ENCODE results near the gene HOXC9.

HOXC9 gene

GRCh38 chr12:54016478-54016964, 16.6 kb downstream of the HOXC9 start:
- DNase-seq: peak; percentile 95

- peak; percentile 67 for DNase-seq
Observed at GRCh38 chr12:54017027-54017788, 17.2 kb downstream of the HOXC9 start.

- DNase-seq: peak; percentile 98
Observed at GRCh38 chr12:54017878-54018467, 18.0 kb downstream of the HOXC9 start.

GRCh38 chr12:54018468-54018984, 18.6 kb downstream of the HOXC9 start:
- DNase-seq: peak; percentile 82

- DNase-seq: peak; percentile 73
Observed at GRCh38 chr12:54019091-54019811, 19.3 kb downstream of the HOXC9 start.

- peak; percentile 71 for DNase-seq
Observed at GRCh38 chr12:54019924-54020590, 20.1 kb downstream of the HOXC9 start.

GRCh38 chr12:54020591-54021405, 20.8 kb downstream of the HOXC9 start:
- DNase-seq: no peak

- peak; percentile 46 for DNase-seq
Observed at GRCh38 chr12:54021432-54022013, 21.6 kb downstream of the HOXC9 start.

GRCh38 chr12:54022960-54023884, 23.3 kb downstream of the HOXC9 start:
- no peak for DNase-seq

GRCh38 chr12:54024127-54024526, 24.2 kb downstream of the HOXC9 start:
- DNase-seq: no peak

GRCh38 chr12:54024581-54025305, 24.8 kb downstream of the HOXC9 start:
- DNase-seq: no peak

GRCh38 chr12:54025499-54026405, 25.8 kb downstream of the HOXC9 start:
- peak; percentile 67 for DNase-seq

GRCh38 chr12:54026640-54027441, 26.9 kb downstream of the HOXC9 start:
- no peak for DNase-seq

GRCh38 chr12:54027442-54027786, 27.5 kb downstream of the HOXC9 start:
- DNase-seq: no peak

- DNase-seq: peak; percentile 78
Observed at GRCh38 chr12:54028314-54029201, 28.6 kb downstream of the HOXC9 start, which contains the start of gene HOXC6. TSS of gene HOXC6 (plus strand) at chr12:54028440. CDS start at chr12:54028522, 82 bp downstream.
